Measurements from ENCODE around the gene EDA.
"Not testable (repeated sequence)": the region's sequence is repeated elsewhere in the genome, so short reads cannot be mapped to it uniquely, and the experiment has no call there.

The EDA gene

GRCh38 chrX:69987691-69988090 is 371.8 kb downstream of the EDA start:
- TF ChIP-seq ZFX (IDR thresholded peaks at IDR 0.05; ENCODE audit: borderline replicate concordance): no peak
- no peak for TF ChIP-seq CTCF (IDR thresholded peaks at IDR 0.05)
- H3K27ac ChIP-seq: no peak overlapping the region

DNA sequence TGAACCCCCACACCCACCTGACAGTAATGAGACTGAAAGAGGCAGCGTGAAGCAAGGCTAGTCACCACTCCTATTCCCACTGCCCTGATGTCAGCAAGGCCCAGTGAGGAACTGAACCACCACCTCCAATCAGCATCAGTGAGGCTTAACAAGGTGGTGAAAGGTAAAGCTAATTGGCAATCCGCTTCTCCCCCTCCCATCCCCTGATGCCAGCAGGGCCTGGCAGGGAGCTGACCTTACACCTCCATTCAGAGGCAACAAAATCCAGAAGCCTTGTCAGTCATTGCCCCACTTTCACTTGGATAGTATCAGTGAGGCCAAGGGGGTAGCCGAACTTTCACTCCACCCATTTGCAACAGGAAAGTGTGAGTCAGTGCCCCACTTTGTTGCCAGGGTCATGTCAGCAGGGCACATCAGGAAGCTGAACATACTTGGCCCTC is 373.1 kb downstream of the EDA start:
- no peak overlapping the region for H3K27ac ChIP-seq
- no peak for TF ChIP-seq CTCF (IDR thresholded peaks at IDR 0.05)
- no peak for TF ChIP-seq ZFX (IDR thresholded peaks at IDR 0.05; ENCODE audit: borderline replicate concordance)

GRCh38 chrX:69991685-69992084 is 375.8 kb downstream of the EDA start:
- no peak overlapping the region for H3K27ac ChIP-seq
- TF ChIP-seq ZFX (IDR thresholded peaks at IDR 0.05; ENCODE audit: borderline replicate concordance) (no peak), CTCF (IDR thresholded peaks at IDR 0.05) (no peak)

- H3K27ac ChIP-seq: no peak overlapping the region
- TF ChIP-seq ZFX (IDR thresholded peaks at IDR 0.05; ENCODE audit: borderline replicate concordance) (no peak), CTCF (IDR thresholded peaks at IDR 0.05) (no peak)
Observed at GRCh38 chrX:69993494-69993893, 377.6 kb downstream of the EDA start.

DNA sequence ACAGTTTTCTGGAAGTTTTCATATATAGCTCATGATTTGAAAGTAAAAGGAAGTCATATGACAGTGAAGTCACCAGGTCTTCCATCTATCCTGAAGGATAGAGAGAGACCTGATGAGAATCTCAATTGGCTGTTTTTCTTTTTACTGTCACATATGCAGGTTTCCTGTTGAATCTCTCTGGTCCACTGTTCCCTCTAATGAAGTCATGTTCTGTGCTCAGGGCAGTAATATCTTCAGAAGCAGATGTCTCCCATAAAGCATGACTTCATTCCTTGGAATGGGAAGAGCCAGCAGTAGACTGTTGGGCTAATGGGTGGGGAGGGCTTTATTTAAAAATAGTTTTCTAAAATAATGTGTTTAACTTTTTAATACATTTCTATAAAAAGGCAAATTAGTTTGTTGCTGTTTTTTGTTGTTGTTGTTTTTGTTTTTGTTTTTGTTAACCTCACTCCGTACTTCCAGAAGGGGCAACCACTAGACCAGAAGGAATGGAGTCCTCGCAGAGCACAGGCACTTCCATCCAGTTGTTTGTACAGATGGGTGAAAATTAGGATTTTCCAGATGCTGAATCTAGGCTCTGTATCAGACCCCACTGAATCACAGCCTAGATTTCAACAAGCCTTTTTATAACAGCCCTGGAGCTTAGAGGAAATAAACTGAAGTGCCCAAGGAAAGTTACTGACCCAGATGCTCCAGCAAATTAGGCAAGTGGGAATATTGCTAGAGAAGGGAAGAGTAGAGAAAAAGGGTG is 379.6 kb downstream of the EDA start:
- no peak overlapping the region for H3K27ac ChIP-seq
- TF ChIP-seq CTCF (IDR thresholded peaks at IDR 0.05) (no peak), ZFX (IDR thresholded peaks at IDR 0.05; ENCODE audit: borderline replicate concordance) (no peak)

DNA sequence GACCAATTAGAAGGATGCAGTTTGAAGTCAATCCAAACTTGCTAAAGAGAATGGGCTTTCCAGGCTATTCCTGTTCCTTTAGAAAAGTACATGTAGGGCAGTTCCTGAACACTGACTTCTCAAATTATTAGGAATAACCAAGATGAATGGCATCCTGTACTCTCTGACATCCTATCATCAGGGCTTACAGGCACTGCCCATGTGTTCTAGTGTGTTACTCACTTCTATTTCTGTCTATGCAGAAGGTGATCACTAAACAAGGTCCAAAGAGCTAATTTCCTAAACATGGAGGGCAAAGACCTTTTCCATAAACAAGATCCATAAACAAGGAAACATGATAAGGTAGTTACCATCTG is 380.2 kb downstream of the EDA start:
- no peak overlapping the region for H3K27ac ChIP-seq
- TF ChIP-seq ZFX (IDR thresholded peaks at IDR 0.05; ENCODE audit: borderline replicate concordance) (no peak), CTCF (IDR thresholded peaks at IDR 0.05) (no peak)

DNA sequence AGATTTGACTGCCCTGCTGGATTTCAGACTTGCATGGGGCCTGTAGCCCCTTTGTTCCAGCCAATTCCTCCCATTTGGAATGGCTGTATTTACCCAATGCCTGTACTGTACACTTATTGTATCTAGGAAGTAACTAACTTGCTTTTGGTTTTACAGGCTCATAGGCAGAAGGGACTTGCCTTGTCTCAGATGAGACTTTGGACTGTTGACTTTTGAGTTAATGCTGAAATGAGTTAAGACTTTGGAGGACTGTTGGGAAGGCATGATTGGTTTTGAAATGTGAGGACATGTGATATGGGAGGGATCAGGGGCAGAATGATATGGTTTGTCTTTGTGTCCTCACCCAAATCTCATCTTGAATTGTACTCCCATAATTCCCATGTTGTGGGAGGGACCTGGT is 382.4 kb downstream of the EDA start:
- not testable (repeated sequence) for H3K27ac ChIP-seq

GRCh38 chrX:70001269-70001668 is 385.4 kb downstream of the EDA start:
- H3K27ac ChIP-seq: no peak overlapping the region
- no peak for TF ChIP-seq ZFX (IDR thresholded peaks at IDR 0.05; ENCODE audit: borderline replicate concordance)
- no peak for TF ChIP-seq CTCF (IDR thresholded peaks at IDR 0.05)
